Esophagus squamous epithelium (tissue), 5 donors: ENCODE data around the gene RABL3. TPM values are rescaled to one million over a fixed set of nuclear protein-coding genes. Genes with fewer than 3 reads are reported as not detected.

Experiments used
- DNase-seq: peaks from one replicate; lab custom pipeline; 2025; lab: John Stamatoyannopoulos, UW
- H3K27ac ChIP-seq, 4 donors: fragments of 200-600 bp; sonication (generic); one replicate each; pipeline ENCODE4 v1.5.1; 2016 to 2019; ENCODE audit warnings: mild to moderate bottlenecking in 1 of 4
- H3K27me3 ChIP-seq, 4 donors: fragments of 200-600 bp; sonication (generic); 1 replicate in 3 of 4; 2 replicates in 1 of 4; pipeline versions ENCODE4 v1.5.1 to v1.6.0; 2017 to 2021; ENCODE audit warnings: antibody characterized with exemption in 1 of 4
- H3K36me3 ChIP-seq, 3 donors: fragments of 200-600 bp; sonication (generic); one replicate each; pipeline ENCODE4 v1.5.1; 2016 to 2019
- H3K4me1 ChIP-seq, 3 donors: fragments of 200-600 bp; sonication (generic); one replicate each; pipeline ENCODE4 v1.5.1; 2017 to 2019
- H3K4me3 ChIP-seq, 4 donors: fragments of 200-600 bp; sonication (generic); 1 replicate in 3 of 4; 2 replicates in 1 of 4; pipeline ENCODE4 v1.5.1; 2016 to 2019; ENCODE audit warnings: mild to moderate bottlenecking in 2 of 4, moderate library complexity in 1 of 4
- H3K9me3 ChIP-seq, 3 donors: fragments of 200-600 bp; sonication (generic); one replicate each; pipeline ENCODE4 v1.5.1; 2016 to 2019
- CTCF ChIP-seq, 6 experiments: fragments of 450-650 bp in 4 of 6; fragments of 200-600 bp in 2 of 6; sonication (generic) in 2 of 6; IDR thresholded peaks; one replicate each; pipeline ENCODE4 v1.5.1; 2016 to 2019; ENCODE audit warnings: antibody characterized with exemption in 6 of 6, mild to moderate bottlenecking in 4 of 6, moderate library complexity in 4 of 6
- POLR2A ChIP-seq, 4 donors: fragments of 450-650 bp; IDR thresholded peaks; one replicate each; pipeline ENCODE4 v1.6.1; 2017; ENCODE audit warnings: antibody characterized with exemption in 4 of 4, mild to moderate bottlenecking in 4 of 4, moderate library complexity in 3 of 4
- WGBS, 2 donors: methylation state at CpG; one replicate each; pipeline ENCODE4 v1.1.5; 2018; 5-methylcytosine and 5-hydroxymethylcytosine counted together
- intact Hi-C: fragments of 100-400 bp; cut with DNase I; formaldehyde crosslinking; loops from one replicate; pipeline ENCODE4 v1.15.0; 2022
- total RNA-seq, 4 donors: library from RNA; depleted of rRNA; stranded (reverse); fragments of >200 nt; gene quantifications; one replicate each; pipeline ENCODE4 v1.1.0, GENCODE V29; 2016
- donor health status: DM: yes; HTN: yes; CAD: no.

The RABL3 gene
- total RNA-seq, 4 donors from 2014 or later: 8.0 to 15.4 (median 13.4) TPM

GRCh38 chr3:120688121-120688520 is 54.2 kb downstream of the RABL3 start:
- DNase-seq: no peak
- H3K27ac ChIP-seq: no peak overlapping the region
- TF ChIP-seq POLR2A (IDR thresholded peaks at IDR 0.05): no peak
- TF ChIP-seq CTCF (IDR thresholded peaks at IDR 0.05): no peak

GRCh38 chr3:120685411-120685810 is 56.9 kb downstream of the RABL3 start:
- Histone ChIP-seq H3K27ac (no peak overlapping the region), H3K27me3 (peaks cover 0 to 9% (median 0%) of the 10 kb centered on the region in 4 donors), H3K4me3 (no peak overlapping the region), H3K4me1 (no peaks in the 10 kb centered on the region), H3K36me3 (peaks cover 0 to 17% (median 0%) of the 10 kb centered on the region in 3 donors), H3K9me3 (no peaks in the 10 kb centered on the region)
- TF ChIP-seq CTCF (IDR thresholded peaks at IDR 0.05) (no peak), POLR2A (IDR thresholded peaks at IDR 0.05) (no peak)
- WGBS, 2 donors: 95% methylated on average over 1 of the region's 1 CpG
- intact Hi-C loops: no loop called here
- no peak for DNase-seq

More at GRCh38 chr3:120688121-120688520, 54.2 kb downstream of the RABL3 start:
- no peak overlapping the region for H3K4me3 ChIP-seq
- intact Hi-C loops: no loop called here
- H3K9me3 ChIP-seq: no peaks in the 10 kb centered on the region
- H3K4me1 ChIP-seq: no peaks in the 10 kb centered on the region
- peaks cover 0 to 17% (median 0%) of the 10 kb centered on the region in 3 donors for H3K36me3 ChIP-seq
- H3K27me3 ChIP-seq: no peaks in the 10 kb centered on the region

- 70 to 80% methylated on average over 4 of the region's 4 CpGs for WGBS, 2 donors
- TF ChIP-seq CTCF (IDR thresholded peaks at IDR 0.05) (no peak), POLR2A (IDR thresholded peaks at IDR 0.05) (no peak)
- no peak for DNase-seq
- Histone ChIP-seq H3K27me3 (peaks cover 0 to 9% (median 0%) of the 10 kb centered on the region in 4 donors), H3K27ac (no peak overlapping the region), H3K4me1 (no peaks in the 10 kb centered on the region), H3K4me3 (no peak overlapping the region), H3K9me3 (no peaks in the 10 kb centered on the region), H3K36me3 (peaks cover 0 to 14% (median 0%) of the 10 kb centered on the region in 3 donors)
- intact Hi-C loops: no loop called here
Observed at GRCh38 chr3:120684896-120685295, 57.4 kb downstream of the RABL3 start.

- 83 to 85% methylated on average over 3 of the region's 3 CpGs for WGBS, 2 donors
- no peak for DNase-seq
- intact Hi-C loops: no loop called here
- Histone ChIP-seq H3K36me3 (peaks cover 0 to 2% (median 0%) of the 10 kb centered on the region in 3 donors), H3K4me1 (peaks cover 0 to 6% (median 6%) of the 10 kb centered on the region in 3 donors), H3K9me3 (no peaks in the 10 kb centered on the region), H3K4me3 (no peak overlapping the region), H3K27ac (no peak overlapping the region), H3K27me3 (peaks cover 0 to 9% (median 0%) of the 10 kb centered on the region in 4 donors)
- TF ChIP-seq POLR2A (IDR thresholded peaks at IDR 0.05) (no peak), CTCF (IDR thresholded peaks at IDR 0.05) (no peak)
Observed at GRCh38 chr3:120683671-120684301, 58.5 kb downstream of the RABL3 start.

- H3K36me3 ChIP-seq: no peaks in the 10 kb centered on the region
- TF ChIP-seq CTCF (IDR thresholded peaks at IDR 0.05) (no peak), POLR2A (IDR thresholded peaks at IDR 0.05) (no peak)
- no peak for DNase-seq
- H3K9me3 ChIP-seq: no peaks in the 10 kb centered on the region
- peaks cover 0 to 12% (median 8%) of the 10 kb centered on the region in 3 donors for H3K4me1 ChIP-seq
- 63 to 92% methylated on average over 1 of the region's 1 CpG for WGBS, 2 donors
- intact Hi-C loops: no loop called here
- no peak overlapping the region for H3K4me3 ChIP-seq
- H3K27ac ChIP-seq: no peak overlapping the region
- H3K27me3 ChIP-seq: peaks cover 0 to 9% (median 0%) of the 10 kb centered on the region in 4 donors
Observed at GRCh38 chr3:120683213-120683612, 59.1 kb downstream of the RABL3 start.
